AG09319 (cell line): ENCODE data around the gene FBN1.

Experiments
- DNase-seq: peaks from one replicate; pipeline ENCODE4 v3.0.0-alpha.2; 2010; ENCODE audit warnings: low read depth; ENCODE audit errors: extremely low read depth
- CTCF ChIP-seq: IDR thresholded peaks from 2 replicates; pipeline ENCODE4 v1.5.1; 2011; ENCODE audit warnings: low read depth, mild to moderate bottlenecking, inconsistent platforms, low read length, moderate library complexity

The FBN1 gene

GRCh38 chr15:48409623-48410022, 235.9 kb downstream of the FBN1 start:
- DNase-seq: no peak
- TF ChIP-seq CTCF: no peak

- no peak for TF ChIP-seq CTCF
Measured at GRCh38 chr15:48408327-48408726, 237.2 kb downstream of the FBN1 start.

GRCh38 chr15:48407646-48408045, 237.9 kb downstream of the FBN1 start:
- no peak for TF ChIP-seq CTCF

More at GRCh38 chr15:48408327-48408726, 237.2 kb downstream of the FBN1 start:
- no peak for DNase-seq

GRCh38 chr15:48406911-48407310, 238.6 kb downstream of the FBN1 start:
- DNase-seq: no peak
- TF ChIP-seq CTCF: peak; percentile 16; the same call in 1 of the 2 replicates

More at GRCh38 chr15:48407646-48408045, 237.9 kb downstream of the FBN1 start:
- DNase-seq: no peak

GRCh38 chr15:48406266-48406891, 239.1 kb downstream of the FBN1 start:
- DNase-seq: no peak
- no peak for TF ChIP-seq CTCF

GRCh38 chr15:48402427-48403177, 242.9 kb downstream of the FBN1 start:
- no peak for TF ChIP-seq CTCF
- DNase-seq: no peak

- TF ChIP-seq CTCF: no peak
- DNase-seq: no peak
Measured at GRCh38 chr15:48400086-48400485, 245.4 kb downstream of the FBN1 start.
